Measurements from ENCODE around the gene ACACB.
A peak's percentile ranks its signal among the peaks of the same experiment; 100 is the strongest.

ACACB gene

DNA sequence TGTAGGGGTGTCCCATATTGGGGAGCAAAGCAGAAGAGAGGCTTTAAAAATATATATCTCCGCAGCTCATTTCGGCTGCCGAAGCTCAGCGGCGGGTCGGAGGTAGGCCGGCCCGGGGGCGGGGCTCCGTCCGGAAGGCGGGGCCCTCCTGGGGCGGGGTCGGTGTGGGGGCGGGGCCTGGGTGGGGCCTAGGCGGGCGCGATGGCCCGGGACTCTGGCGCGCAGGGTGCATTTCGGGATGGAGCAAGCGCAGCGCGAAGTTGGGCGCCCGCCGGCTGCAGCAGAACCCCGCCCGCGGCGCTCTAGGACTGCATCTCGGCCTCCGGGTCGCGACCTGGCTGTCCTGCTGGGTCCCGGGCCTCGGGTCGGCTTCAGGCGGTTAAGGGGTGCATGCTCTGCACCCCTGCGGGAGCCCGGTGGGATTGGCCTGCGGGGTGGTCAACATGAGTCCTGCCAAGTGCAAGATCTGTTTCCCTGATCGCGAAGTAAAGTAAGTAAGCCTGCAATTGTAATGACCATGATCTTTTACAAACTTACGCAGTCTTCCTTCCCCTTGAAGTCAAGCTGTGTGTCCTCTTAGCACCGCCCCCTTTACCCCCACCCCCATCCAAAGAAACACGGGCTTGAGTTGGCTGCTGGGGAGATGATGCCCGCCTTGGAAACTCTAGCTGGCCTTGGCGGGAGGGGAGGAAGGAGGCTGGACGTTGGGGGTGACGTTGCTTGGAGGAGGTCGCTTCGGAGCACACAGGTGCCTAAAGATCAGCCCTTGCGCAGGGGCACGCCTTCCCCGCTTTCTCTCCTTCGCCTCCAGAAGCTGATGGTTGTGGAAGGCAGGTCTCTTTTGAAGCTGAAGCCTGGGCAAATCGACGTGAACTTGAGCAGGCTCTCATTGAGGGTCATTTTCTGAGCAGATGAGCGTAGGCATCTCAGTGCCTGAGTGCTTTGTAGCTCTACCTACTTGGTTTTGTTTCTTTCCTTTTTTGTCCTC, 38.4 kb downstream of the ACACB start:
- H3K27ac ChIP-seq, result peak overlapping the region; percentile 77
- TF ChIP-seq, protein P1, sequence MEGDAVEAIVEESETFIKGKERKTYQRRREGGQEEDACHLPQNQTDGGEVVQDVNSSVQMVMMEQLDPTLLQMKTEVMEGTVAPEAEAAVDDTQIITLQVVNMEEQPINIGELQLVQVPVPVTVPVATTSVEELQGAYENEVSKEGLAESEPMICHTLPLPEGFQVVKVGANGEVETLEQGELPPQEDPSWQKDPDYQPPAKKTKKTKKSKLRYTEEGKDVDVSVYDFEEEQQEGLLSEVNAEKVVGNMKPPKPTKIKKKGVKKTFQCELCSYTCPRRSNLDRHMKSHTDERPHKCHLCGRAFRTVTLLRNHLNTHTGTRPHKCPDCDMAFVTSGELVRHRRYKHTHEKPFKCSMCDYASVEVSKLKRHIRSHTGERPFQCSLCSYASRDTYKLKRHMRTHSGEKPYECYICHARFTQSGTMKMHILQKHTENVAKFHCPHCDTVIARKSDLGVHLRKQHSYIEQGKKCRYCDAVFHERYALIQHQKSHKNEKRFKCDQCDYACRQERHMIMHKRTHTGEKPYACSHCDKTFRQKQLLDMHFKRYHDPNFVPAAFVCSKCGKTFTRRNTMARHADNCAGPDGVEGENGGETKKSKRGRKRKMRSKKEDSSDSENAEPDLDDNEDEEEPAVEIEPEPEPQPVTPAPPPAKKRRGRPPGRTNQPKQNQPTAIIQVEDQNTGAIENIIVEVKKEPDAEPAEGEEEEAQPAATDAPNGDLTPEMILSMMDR (conservative IDR thresholded peaks at IDR 0.05), result no peak
- no peak for TF ChIP-seq ZFX (IDR thresholded peaks at IDR 0.05)

DNA sequence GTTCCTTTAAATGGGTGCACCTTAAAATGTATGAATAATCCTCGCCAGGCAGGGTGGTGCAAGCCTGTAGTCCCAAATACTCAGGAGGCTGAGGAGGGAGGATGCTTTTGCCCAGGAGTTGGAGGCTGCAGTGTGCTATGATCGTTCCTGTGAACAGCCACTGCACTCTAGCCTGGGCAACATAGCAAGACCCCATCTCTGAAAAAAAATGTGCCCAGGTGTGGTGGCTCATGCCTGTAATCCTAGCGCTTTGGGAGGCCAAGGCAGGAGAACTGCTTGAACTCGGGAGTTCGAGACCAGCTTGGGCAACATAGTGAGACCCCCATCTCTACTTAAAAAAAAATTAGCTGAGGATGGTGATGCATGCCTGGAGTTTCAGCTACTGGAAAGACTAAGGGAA, 39.6 kb downstream of the ACACB start:
- no peak overlapping the region for H3K27ac ChIP-seq
- TF ChIP-seq, protein P1 (conservative IDR thresholded peaks at IDR 0.05), result no peak
- TF ChIP-seq ZFX (IDR thresholded peaks at IDR 0.05), result no peak

DNA sequence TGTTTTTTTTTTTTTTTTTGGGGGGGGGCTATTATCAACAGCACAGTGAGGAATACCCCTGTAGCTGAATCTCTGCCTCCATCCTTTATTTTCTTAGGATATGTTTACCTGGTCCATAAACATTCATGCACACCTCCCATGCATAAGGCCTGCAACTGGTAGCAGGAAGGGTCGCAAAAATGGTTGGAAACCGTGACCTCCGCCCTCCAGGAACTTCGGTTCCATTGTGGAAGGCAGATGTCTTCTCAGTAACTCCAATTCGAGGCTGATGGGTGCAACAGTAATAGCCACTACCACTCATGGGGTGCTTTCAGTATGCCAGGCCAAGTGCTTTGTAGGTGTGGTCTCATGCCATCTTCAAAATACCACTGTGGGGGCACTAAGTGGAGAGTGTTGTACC, 40.2 kb downstream of the ACACB start:
- no peak for TF ChIP-seq ZFX (IDR thresholded peaks at IDR 0.05)
- TF ChIP-seq, protein P1 (conservative IDR thresholded peaks at IDR 0.05), result no peak
- H3K27ac ChIP-seq, result no peak overlapping the region

DNA sequence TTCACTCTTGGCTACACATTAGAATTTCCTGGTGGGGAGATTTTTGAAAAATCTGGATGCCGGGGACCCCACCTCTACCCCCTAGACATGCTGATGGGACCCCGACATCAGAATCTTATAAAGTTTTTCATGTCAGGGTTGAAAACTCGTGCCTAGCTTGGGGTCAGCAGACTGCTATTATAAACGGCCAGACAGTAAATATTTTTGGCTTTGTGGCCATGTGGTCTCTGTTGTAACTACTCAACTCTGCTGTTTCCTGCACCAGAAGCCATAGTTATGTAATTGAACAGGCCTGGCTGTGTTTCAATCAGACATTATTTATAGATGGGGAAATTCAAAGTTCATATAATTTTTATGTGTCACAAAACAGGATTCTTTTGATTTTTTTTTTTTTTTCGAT, 41.6 kb downstream of the ACACB start:
- no peak overlapping the region for H3K27ac ChIP-seq
- no peak for TF ChIP-seq ZFX (IDR thresholded peaks at IDR 0.05)
- TF ChIP-seq, protein P1 (conservative IDR thresholded peaks at IDR 0.05), result no peak

DNA sequence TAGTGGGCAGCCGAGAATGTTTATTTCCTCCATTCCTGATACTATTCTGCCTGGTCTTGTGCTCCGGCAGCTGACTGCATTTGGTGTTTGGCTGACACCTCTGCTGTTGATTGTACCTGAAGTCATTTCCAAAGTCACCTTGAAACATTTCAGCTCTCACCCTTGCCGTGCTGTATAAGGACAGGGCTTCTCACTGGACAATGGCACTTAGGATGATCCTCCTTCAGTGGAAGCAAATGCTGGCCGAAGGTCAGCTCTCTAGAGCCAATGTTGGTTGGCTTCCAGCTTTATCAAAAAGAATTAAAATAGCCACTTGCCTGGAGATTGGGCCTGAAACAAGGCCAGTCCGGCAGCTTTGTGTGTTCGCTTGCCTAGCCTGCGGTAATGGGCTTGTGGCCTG, 44.0 kb downstream of the ACACB start:
- TF ChIP-seq, protein P1 (conservative IDR thresholded peaks at IDR 0.05), result no peak
- TF ChIP-seq ZFX (IDR thresholded peaks at IDR 0.05), result no peak
- no peak overlapping the region for H3K27ac ChIP-seq

DNA sequence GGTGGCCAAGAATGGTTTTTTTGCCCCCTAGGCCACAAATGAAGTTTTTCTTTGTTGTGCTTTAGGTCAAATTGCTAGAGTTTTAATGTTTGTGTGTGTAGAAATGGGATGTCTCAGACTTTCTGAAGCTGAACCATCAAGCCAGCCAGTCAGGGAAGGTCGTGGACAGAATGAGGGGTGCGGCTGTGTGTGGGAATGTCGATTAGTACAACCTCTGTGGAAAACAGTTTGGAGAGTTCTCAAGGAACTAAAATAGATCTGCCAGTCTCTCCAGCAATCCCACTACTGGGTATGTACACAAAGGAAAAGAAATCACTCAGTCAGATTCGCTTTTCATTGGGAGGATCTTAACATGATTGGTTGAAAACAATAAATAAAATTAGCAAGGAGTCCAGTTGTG, 44.5 kb downstream of the ACACB start:
- no peak overlapping the region for H3K27ac ChIP-seq
- TF ChIP-seq, protein P1 (conservative IDR thresholded peaks at IDR 0.05), result no peak
- no peak for TF ChIP-seq ZFX (IDR thresholded peaks at IDR 0.05)

DNA sequence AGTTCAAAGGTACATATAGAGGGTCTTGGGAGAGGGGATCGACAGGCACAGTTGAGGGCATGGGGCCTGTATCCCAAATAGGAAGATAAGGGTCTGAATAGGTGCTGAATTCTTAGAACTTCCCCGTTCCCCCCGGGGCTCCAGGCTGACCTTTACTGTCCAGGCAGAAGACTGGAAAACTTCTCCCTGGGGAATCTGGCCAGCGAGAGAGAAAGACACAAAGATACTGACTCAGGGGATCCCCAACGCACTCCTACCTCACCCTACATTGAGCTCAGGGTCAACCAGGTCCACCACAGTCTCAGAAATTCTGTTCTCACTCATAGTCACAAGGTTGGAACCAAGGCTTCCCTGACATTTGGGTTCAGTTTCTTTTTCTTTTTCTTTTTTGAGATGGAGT, 46.2 kb downstream of the ACACB start:
- no peak for TF ChIP-seq ZFX (IDR thresholded peaks at IDR 0.05)
- TF ChIP-seq, protein P1 (conservative IDR thresholded peaks at IDR 0.05), result no peak
- no peak overlapping the region for H3K27ac ChIP-seq
